ENCODE measurements around the gene ADSL.

- TF ChIP-seq ZFP3 (CRISPR knock-in tag; IDR thresholded peaks at IDR 0.05) (no peak), ZNF8 (CRISPR knock-in tag; IDR thresholded peaks at IDR 0.05) (no peak), ZC3H10 (CRISPR knock-in tag; IDR thresholded peaks at IDR 0.05) (no peak)
These were observed 41.9 kb downstream of the ADSL start for GRCh38 chr22:40388231-40388630.
